Small intestine (tissue), 7 donors: Measurements from ENCODE around the gene AP1S2. TPM values are rescaled to one million over a fixed set of nuclear protein-coding genes. Genes with fewer than 3 reads are reported as not detected.

Experiments used
- DNase-seq, 2 donors: peaks; one replicate each; pipeline versions ENCODE4 v3.0.0 to v3.0.0-alpha.2; 2013
- FAIRE-seq: peaks from 2 replicates; lab custom pipeline; 2012; peaks lifted over from hg19 to GRCh38; lab: Jason Lieb, UNC
- H3K27ac ChIP-seq, 3 donors: one replicate each; pipeline ENCODE4 v1.5.1; 2013; ENCODE audit warnings: low read length in 2 of 3, mild to moderate bottlenecking in 2 of 3, control low read depth in 1 of 3, inconsistent platforms in 1 of 3, low read depth in 1 of 3, moderate library complexity in 1 of 3
- H3K27me3 ChIP-seq, 3 donors: one replicate each; pipeline ENCODE4 v1.6.1; 2013; ENCODE audit warnings: low read length in 3 of 3, inconsistent platforms in 1 of 3; ENCODE audit not compliant: control insufficient read depth in 3 of 3, insufficient read depth in 3 of 3
- H3K36me3 ChIP-seq, 3 donors: one replicate each; pipeline ENCODE4 v1.6.1; 2013; ENCODE audit warnings: low read length in 3 of 3, inconsistent platforms in 1 of 3, low read depth in 1 of 3, mild to moderate bottlenecking in 1 of 3, moderate library complexity in 1 of 3; ENCODE audit not compliant: control insufficient read depth in 3 of 3, insufficient read depth in 2 of 3
- H3K4me1 ChIP-seq, 3 donors: one replicate each; pipeline ENCODE4 v1.6.1; 2013; ENCODE audit warnings: low read length in 2 of 3, inconsistent platforms in 1 of 3, low read depth in 1 of 3, mild to moderate bottlenecking in 1 of 3, moderate library complexity in 1 of 3; ENCODE audit not compliant: control insufficient read depth in 3 of 3, insufficient read depth in 2 of 3
- H3K4me3 ChIP-seq, 3 donors: one replicate each; pipeline ENCODE4 v1.5.1; 2013; ENCODE audit warnings: low read length in 3 of 3, control low read depth in 1 of 3, inconsistent platforms in 1 of 3, low read depth in 1 of 3, mild to moderate bottlenecking in 1 of 3, moderate library complexity in 1 of 3
- H3K9me3 ChIP-seq, 2 donors: one replicate each; pipeline ENCODE4 v1.6.1; 2013; ENCODE audit warnings: low read depth in 1 of 2, low read length in 1 of 2; ENCODE audit not compliant: control insufficient read depth in 2 of 2, insufficient read depth in 1 of 2
- WGBS, 3 donors: extraction: QIAGEN DNeasy Blood & Tissue Kit; methylation state at CpG; one replicate each; pipeline ENCODE4 v1.1.7; 2013; 5-methylcytosine and 5-hydroxymethylcytosine counted together
- polyA plus RNA-seq, 4 donors: library from polyadenylated mRNA; stranded (reverse) in 3 of 4; unstranded in 1 of 4; fragments of 200-250 nt in 3 of 4; fragments of 120-200 nt in 1 of 4; gene quantifications; one replicate each; pipeline versions ENCODE4 v1.2.1 to v1.2.3, GENCODE V29; 2013
- donor health status: healthy with polysubstance abuse.
- donor health status: control.
- donor health status: control.
- donor health status: Bipolar disorder and iron deficiency.
- donor health status: healthy.

The AP1S2 gene
- polyA plus RNA-seq, 4 donors = 8.6 to 22.9 (median 14.5) TPM

DNA sequence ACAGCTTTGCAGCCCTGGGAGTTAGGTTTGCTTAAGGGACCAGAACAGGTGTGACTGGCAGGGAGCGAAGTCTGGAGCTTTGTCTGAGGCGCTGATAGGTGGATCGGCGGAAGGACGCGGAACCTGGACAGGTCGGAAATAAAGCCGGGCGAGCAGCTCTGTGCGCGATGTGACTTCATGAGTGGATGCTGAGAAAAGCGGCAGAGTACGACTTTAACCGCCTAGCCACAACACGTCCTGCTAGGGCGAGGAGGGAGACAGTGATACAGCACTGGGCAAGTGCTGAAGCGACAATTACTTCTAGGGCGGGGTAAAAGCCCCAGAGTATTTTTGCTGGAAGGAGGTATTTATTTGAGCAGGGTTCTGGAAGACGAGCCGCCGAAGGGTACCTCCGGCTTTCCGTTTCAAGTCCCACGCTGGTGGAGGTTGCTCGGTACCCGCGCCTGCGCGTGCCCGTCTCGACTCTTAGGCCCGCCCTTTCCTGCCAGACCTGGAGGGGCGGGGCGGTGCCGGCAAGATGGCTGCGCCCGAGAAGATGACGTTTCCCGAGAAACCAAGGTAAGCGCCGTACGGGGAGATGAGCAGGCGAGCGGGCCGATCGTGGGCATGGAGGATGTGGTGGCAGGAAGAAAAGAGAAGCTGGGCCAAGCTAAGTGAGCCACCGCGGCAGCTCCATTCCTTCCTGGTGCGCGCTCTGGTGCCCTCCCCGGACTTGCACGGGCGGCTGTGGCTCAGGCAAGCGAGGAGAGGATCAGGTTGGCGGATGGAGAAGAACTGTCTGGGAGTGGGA, 64.4 kb downstream of the AP1S2 start, which contains the start of gene ZRSR2:
TSS of gene ZRSR2 (plus strand) at position 506 of the 790 bp plus-strand sequence. CDS start at position 518, 12 bp downstream.
- Histone ChIP-seq H3K4me1 (peaks cover 0 to 3% (median 0%) of the 10 kb centered on the region in 3 donors), H3K36me3 (no peaks in the 10 kb centered on the region), H3K9me3 (no peaks in the 10 kb centered on the region), H3K4me3 (peak within 1 kb of the TSS; percentile 31 to 86 (median 85)), H3K27ac (peak within 1 kb of the TSS; percentile 86 to 98 (median 93)), H3K27me3 (no peaks in the 10 kb centered on the region)
- no peak for FAIRE-seq
- peak; percentile 79 to 84 for DNase-seq
- 0 to 1% (median 0%) methylated on average over 46 to 55 of the region's 55 CpGs for WGBS, 3 donors

DNA sequence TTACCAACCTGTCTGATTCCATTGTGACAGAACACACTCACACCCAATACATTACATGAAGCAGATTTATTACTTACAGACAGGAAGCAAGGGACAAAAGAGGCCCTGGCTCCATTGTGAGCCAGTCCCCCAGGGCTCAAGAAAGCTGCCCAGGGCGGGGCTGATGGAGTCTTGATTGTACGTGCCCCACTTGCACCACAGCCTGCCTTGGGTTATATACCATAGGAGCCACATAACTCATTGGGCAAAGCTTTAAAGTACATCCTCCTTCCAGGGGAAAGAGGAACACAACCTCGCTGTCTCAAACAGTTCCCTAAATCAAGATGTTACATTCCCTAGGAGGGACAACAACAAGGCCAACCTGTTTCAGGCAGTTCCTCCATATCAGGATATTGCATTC, 67.7 kb downstream of the AP1S2 start:
- DNase-seq (no peak), FAIRE-seq (no peak)
- Histone ChIP-seq H3K27me3 (no peaks in the 10 kb centered on the region), H3K4me1 (peaks cover 0 to 3% (median 0%) of the 10 kb centered on the region in 3 donors), H3K9me3 (no peaks in the 10 kb centered on the region), H3K4me3 (no peak overlapping the region), H3K27ac (no peak overlapping the region), H3K36me3 (peaks cover 0 to 3% (median 0%) of the 10 kb centered on the region in 3 donors)
- 77 to 93% (median 85%) methylated on average over 3 of the region's 3 CpGs for WGBS, 3 donors

DNA sequence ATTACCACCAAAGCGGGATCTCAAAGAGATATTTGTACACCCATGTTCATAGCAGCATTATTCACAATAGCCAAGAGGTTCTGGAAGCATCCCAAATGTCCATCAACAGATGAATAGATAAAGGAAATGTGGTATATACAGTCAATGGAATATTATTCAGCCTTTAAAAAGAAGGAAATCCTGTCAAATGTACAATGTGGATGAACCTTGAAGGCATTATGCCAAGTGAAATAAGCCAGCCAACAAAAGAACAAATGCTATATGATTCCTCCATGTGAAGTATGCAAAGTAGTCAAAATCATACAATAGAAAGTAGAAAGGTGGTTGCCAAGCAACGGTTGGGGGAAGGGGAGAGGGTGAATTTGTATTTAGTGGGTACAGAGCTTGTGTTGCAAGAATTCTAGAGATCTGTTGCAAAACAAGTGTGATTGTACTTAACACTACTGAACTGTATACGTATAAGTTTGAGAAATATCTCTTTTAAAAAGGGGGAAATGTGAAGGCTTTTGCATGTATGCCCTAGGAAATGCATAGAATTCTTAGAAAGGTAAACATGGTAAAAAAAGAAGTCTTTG, 69.3 kb downstream of the AP1S2 start:
- FAIRE-seq (no peak), DNase-seq (no peak)
- no peaks in the 10 kb centered on the region for H3K27me3 ChIP-seq
- H3K9me3 ChIP-seq = no peaks in the 10 kb centered on the region
- no peak overlapping the region for H3K4me3 ChIP-seq
- H3K36me3 ChIP-seq = peaks cover 0 to 3% (median 0%) of the 10 kb centered on the region in 3 donors
- 91 to 94% (median 92%) methylated on average over 3 of the region's 3 CpGs for WGBS, 3 donors
- no peak overlapping the region for H3K27ac ChIP-seq
- H3K4me1 ChIP-seq = peaks cover 0 to 3% (median 0%) of the 10 kb centered on the region in 3 donors

DNA sequence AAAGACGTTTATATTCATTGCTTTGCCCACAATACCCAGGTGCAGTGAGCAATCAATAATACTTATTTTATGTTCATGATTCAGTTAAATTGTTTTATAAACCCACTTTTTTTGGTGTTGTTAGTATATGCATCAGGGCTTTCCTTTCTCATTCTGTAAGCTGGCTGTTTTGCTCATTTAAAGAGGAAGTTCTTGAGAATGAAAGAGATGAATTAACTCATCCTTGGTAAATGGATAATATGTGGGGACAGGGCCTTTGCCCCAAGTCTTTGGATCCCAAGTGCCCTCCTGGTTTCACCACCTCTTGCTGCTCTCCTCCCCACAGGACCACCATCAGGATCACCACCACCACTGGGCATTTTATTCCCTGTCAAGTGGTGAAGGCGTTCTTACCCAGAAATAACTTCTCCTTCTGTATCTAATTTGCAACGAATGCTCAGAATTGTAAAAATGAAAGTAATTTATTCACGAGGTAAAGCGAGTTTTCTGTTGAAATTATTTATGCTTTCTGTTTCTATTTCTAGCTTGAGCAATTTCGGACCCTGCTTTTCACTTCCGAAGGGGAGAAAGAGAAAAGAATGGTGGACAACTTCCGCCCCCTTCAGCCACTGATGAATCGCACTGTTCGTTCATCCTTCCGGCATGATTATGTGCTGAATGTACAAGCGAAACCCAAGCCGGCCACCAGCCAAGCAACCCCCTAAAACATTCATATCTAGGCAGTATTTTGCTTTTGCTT, 72.5 kb downstream of the AP1S2 start:
- DNase-seq (peak in 1 of 2 donors; percentile 13), FAIRE-seq (no peak)
- 63 to 78% (median 65%) methylated on average over 13 of the region's 13 CpGs for WGBS, 3 donors
- Histone ChIP-seq H3K4me3 (no peak overlapping the region), H3K36me3 (peaks cover 0 to 3% (median 0%) of the 10 kb centered on the region in 3 donors), H3K9me3 (no peaks in the 10 kb centered on the region), H3K27me3 (no peaks in the 10 kb centered on the region), H3K27ac (peak overlapping the region in 2 of 3 donors; percentile 56 to 80), H3K4me1 (no peaks in the 10 kb centered on the region)

Other genes with a start within 250 kb of the AP1S2 start
- gene CLTRN, start 190.0 kb downstream of the AP1S2 start, polyA plus RNA-seq = 1 to 10 TPM in 1 of 4 donors, under 1 TPM in 2, not detected in 1; 0.52 to 1.9 (median 0.81) TPM
- gene CA5B, start 116.5 kb downstream of the AP1S2 start, polyA plus RNA-seq = 1 to 10 TPM in 2 of 4 donors, under 1 TPM in 2; 0.22 to 3.0 (median 1.3) TPM
- gene ZRSR2, start 64.3 kb downstream of the AP1S2 start, polyA plus RNA-seq = 10 to 100 TPM in 3 of 4 donors, 1 to 10 TPM in 1; 9.4 to 21.6 (median 13.5) TPM